HepG2 (cell line): ENCODE data around the gene ELOVL6. TPM values are rescaled to one million over a fixed set of nuclear protein-coding genes. Genes with fewer than 3 reads are reported as not detected.

Source experiments
- AGO1 ChIP-seq: fragments of 200-400 bp; formaldehyde crosslinking; IDR thresholded peaks from 2 replicates; pipeline ENCODE4 v1.6.1; 2017; ENCODE audit warnings: mild to moderate bottlenecking, low read depth, low read length, moderate library complexity; ENCODE audit not compliant: poor library complexity, severe bottlenecking
- ARNT ChIP-seq: fragments of 450-650 bp; IDR thresholded peaks from 2 replicates; pipeline ENCODE4 v1.6.1; 2017
- ATRX ChIP-seq: sonication (generic); formaldehyde crosslinking; IDR thresholded peaks from 2 replicates; pipeline ENCODE4 v1.4.0; 2020; ENCODE audit warnings: missing genetic modification reagents, borderline replicate concordance
- EP300 ChIP-seq, 3 experiments: sonication (generic) in 1 of 3; formaldehyde crosslinking in 1 of 3; IDR thresholded peaks; 2 replicates each; pipeline versions ENCODE4 v1.5.1 to v1.6.1; 2011 to 2020; ENCODE audit warnings: low read depth in 2 of 3, low read length in 2 of 3, borderline replicate concordance in 1 of 3, improper control_type of control experiment in 1 of 3, mild to moderate bottlenecking in 1 of 3, missing genetic modification reagents in 1 of 3, moderate library complexity in 1 of 3
- FOXA1 ChIP-seq, 2 experiments: fragments of 450-650 bp in 1 of 2; sonication (generic) in 1 of 2; formaldehyde crosslinking in 1 of 2; IDR thresholded peaks; 2 replicates each; pipeline versions ENCODE4 v1.4.0 to v1.6.1; 2016 to 2020; ENCODE audit warnings: missing genetic modification reagents in 1 of 2
- FOXJ3 ChIP-seq: sonication (generic); formaldehyde crosslinking; IDR thresholded peaks from 2 replicates; pipeline ENCODE4 v1.4.0; 2020; ENCODE audit warnings: missing genetic modification reagents, mild to moderate bottlenecking, borderline replicate concordance
- HNF4A ChIP-seq: sonication (generic); formaldehyde crosslinking; IDR thresholded peaks from 2 replicates; pipeline ENCODE4 v1.4.0; 2020; ENCODE audit warnings: missing genetic modification reagents
- IRF2 ChIP-seq: IDR thresholded peaks from 2 replicates; pipeline ENCODE4 v1.6.1; 2018; ENCODE audit warnings: missing genetic modification reagents, missing compliant biosample characterization
- MATR3 ChIP-seq: sonication (generic); formaldehyde crosslinking; IDR thresholded peaks from 2 replicates; pipeline ENCODE4 v1.4.0; 2020; ENCODE audit warnings: missing genetic modification reagents
- MXD4 ChIP-seq: IDR thresholded peaks from 2 replicates; pipeline ENCODE4 v1.6.1; 2016; ENCODE audit warnings: mild to moderate bottlenecking, missing biosample characterization, missing genetic modification reagents
- NKX3-1 ChIP-seq: sonication (generic); formaldehyde crosslinking; IDR thresholded peaks from 2 replicates; pipeline ENCODE4 v1.5.0; 2020; ENCODE audit warnings: missing genetic modification reagents
- PITX1 ChIP-seq: sonication (generic); formaldehyde crosslinking; IDR thresholded peaks from 2 replicates; pipeline ENCODE4 v1.5.1; 2020; ENCODE audit warnings: mild to moderate bottlenecking, missing genetic modification reagents
- POGZ ChIP-seq: sonication (generic); formaldehyde crosslinking; IDR thresholded peaks from 2 replicates; pipeline ENCODE4 v1.4.0; 2020; ENCODE audit warnings: mild to moderate bottlenecking, missing genetic modification reagents
- SIX1 ChIP-seq: sonication (generic); formaldehyde crosslinking; IDR thresholded peaks from 2 replicates; pipeline ENCODE4 v1.4.0; 2020; ENCODE audit warnings: missing genetic modification reagents, borderline replicate concordance
- SMARCE1 ChIP-seq: fragments of 450-650 bp; IDR thresholded peaks from 2 replicates; pipeline ENCODE4 v1.6.1; 2017; ENCODE audit warnings: borderline replicate concordance
- U2AF1 ChIP-seq: fragments of 200-400 bp; formaldehyde crosslinking; optimal IDR thresholded peaks from 2 replicates; pipeline ENCODE3; 2017; ENCODE audit warnings: mild to moderate bottlenecking, low read depth, low read length
- ZNF20 ChIP-seq: sonication (generic); formaldehyde crosslinking; IDR thresholded peaks from 2 replicates; pipeline ENCODE4 v1.4.0; 2020; ENCODE audit warnings: mild to moderate bottlenecking, moderate library complexity, missing genetic modification reagents
- ZNF264 ChIP-seq: sonication (generic); formaldehyde crosslinking; IDR thresholded peaks from 2 replicates; pipeline ENCODE4 v1.4.0; 2020; ENCODE audit warnings: missing genetic modification reagents
- ZNF331 ChIP-seq: sonication (generic); formaldehyde crosslinking; IDR thresholded peaks from 2 replicates; pipeline ENCODE4 v1.4.0; 2020; ENCODE audit warnings: missing genetic modification reagents
- ZNF496 ChIP-seq: sonication (generic); formaldehyde crosslinking; IDR thresholded peaks from 2 replicates; pipeline ENCODE4 v1.8.1; 2023; ENCODE audit warnings: mild to moderate bottlenecking, moderate library complexity, missing genetic modification reagents; ENCODE audit not compliant: insufficient replicate concordance
- ZNF546 ChIP-seq: sonication (generic); formaldehyde crosslinking; conservative IDR thresholded peaks from 2 replicates; pipeline ENCODE4 v1.8.1; 2023; ENCODE audit warnings: mild to moderate bottlenecking, missing genetic modification reagents
- ZNF75D ChIP-seq: sonication (generic); formaldehyde crosslinking; IDR thresholded peaks from 2 replicates; pipeline ENCODE4 v1.8.1; 2023; ENCODE audit warnings: missing genetic modification reagents, mild to moderate bottlenecking, borderline replicate concordance
- ZNF841 ChIP-seq: sonication (generic); formaldehyde crosslinking; IDR thresholded peaks from 2 replicates; pipeline ENCODE4 v1.8.1; 2023; ENCODE audit warnings: missing genetic modification reagents, borderline replicate concordance
- polyA plus RNA-seq, 8 experiments: library from polyadenylated mRNA; depleted of rRNA in 3 of 8; stranded (reverse) in 7 of 8; unstranded in 1 of 8; fragments of >200 nt; fragmentation: Illumina TruSeq in 4 of 8; extraction: Trizol in 4 of 8; gene quantifications; 2 replicates each; pipeline versions ENCODE4 v1.2.1 to v1.2.3, GENCODE V29; 2011 to 2016; ENCODE audit warnings: low read depth in 4 of 8, missing spikeins in 1 of 8, mixed read lengths in 1 of 8; ENCODE audit not compliant: insufficient read depth in 1 of 8
- total RNA-seq, 5 experiments: library from RNA; depleted of rRNA; stranded (reverse); fragments of >200 nt; fragmentation: Illumina TruSeq; extraction: Trizol; gene quantifications; 2 replicates each; pipeline ENCODE4 v1.2.3, GENCODE V29; 2016; ENCODE audit warnings: low read depth in 1 of 5
- TF ChIP-seq, protein P1 (sequence below): sonication (generic); formaldehyde crosslinking; IDR thresholded peaks from 2 replicates; pipeline ENCODE4 v1.5.0; 2020; ENCODE audit warnings: mild to moderate bottlenecking, missing genetic modification reagents
- TF ChIP-seq, protein P2 (sequence below): sonication (generic); formaldehyde crosslinking; IDR thresholded peaks from 2 replicates; pipeline ENCODE4 v1.5.1; 2020; ENCODE audit warnings: mild to moderate bottlenecking, missing genetic modification reagents, borderline replicate concordance
- TF ChIP-seq, protein P3 (sequence below): sonication (generic); formaldehyde crosslinking; IDR thresholded peaks from 2 replicates; pipeline ENCODE4 v1.8.0; 2022; ENCODE audit warnings: mild to moderate bottlenecking, missing genetic modification reagents; ENCODE audit not compliant: insufficient replicate concordance
- TF ChIP-seq, protein P4 (sequence below): sonication (generic); formaldehyde crosslinking; IDR thresholded peaks from 2 replicates; pipeline ENCODE4 v1.5.0; 2020; ENCODE audit warnings: mild to moderate bottlenecking, low read depth, missing genetic modification reagents, borderline replicate concordance

Gene ELOVL6
- total and polyA plus RNA-seq, 2 of the 13 experiments (the other 11 are each of a cell fraction or from before 2014, with no cell fraction given) = 14.1 to 23.2 TPM

DNA sequence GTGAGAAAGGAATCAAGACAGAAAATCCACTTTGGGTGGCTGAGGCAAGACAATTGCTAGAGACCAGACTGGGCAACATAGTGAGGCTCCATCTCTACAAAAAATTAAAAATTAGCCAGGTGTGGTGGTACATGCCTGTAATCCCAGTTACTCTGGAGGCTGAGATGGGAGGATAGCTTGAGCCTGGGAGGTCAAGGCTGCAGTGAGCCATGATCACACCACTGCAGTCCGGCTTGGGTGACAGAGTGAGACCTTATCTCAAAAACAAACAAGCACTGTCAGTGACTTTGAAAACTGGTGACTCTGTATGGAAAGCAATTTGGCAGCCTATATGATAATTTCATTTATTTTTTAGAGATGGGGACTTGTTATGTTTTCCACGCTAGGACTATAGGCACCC is 2.3 kb upstream of the ELOVL6 start (continued):
- TF ChIP-seq AGO1 (no peak), ZNF75D (CRISPR knock-in tag) (no peak), ZNF264 (CRISPR knock-in tag) (no peak), NKX3-1 (CRISPR knock-in tag) (no peak), MATR3 (CRISPR knock-in tag) (no peak), MXD4 (CRISPR knock-in tag) (no peak), POGZ (CRISPR knock-in tag) (peak; percentile 72), SMARCE1 (no peak), ZNF20 (CRISPR knock-in tag) (no peak), FOXA1 (IDR thresholded peaks at IDR 0.05) (no peak), FOXA1 (CRISPR knock-in tag; IDR thresholded peaks at IDR 0.05) (peak; percentile 67; the same call in 1 of the 2 replicates), SIX1 (no peak), ZNF841 (CRISPR knock-in tag) (no peak), ZNF496 (CRISPR knock-in tag) (no peak), EP300 (IDR thresholded peaks at IDR 0.05; ENCODE audit: low read depth in 2 of 2, low read length in 2 of 2) (peak in 1 of 2 experiments; percentile 31; a peak in 1 of 4 replicates), EP300 (CRISPR knock-in tag; IDR thresholded peaks at IDR 0.05; ENCODE audit: borderline replicate concordance) (no peak; the same call in 1 of the 2 replicates), ARNT (no peak), IRF2 (CRISPR knock-in tag) (0 out of 2 replicates have a peak, but pooled peaks have one; percentile 20), ZNF546 (no peak), HNF4A (CRISPR knock-in tag) (peak; percentile 17; the same call in 1 of the 2 replicates), FOXJ3 (CRISPR knock-in tag) (no peak), PITX1 (CRISPR knock-in tag) (0 out of 2 replicates have a peak, but pooled peaks have one; percentile 52), U2AF1 (no peak), ATRX (CRISPR knock-in tag) (no peak), ZNF331 (CRISPR knock-in tag) (no peak)
- TF ChIP-seq, protein P1, sequence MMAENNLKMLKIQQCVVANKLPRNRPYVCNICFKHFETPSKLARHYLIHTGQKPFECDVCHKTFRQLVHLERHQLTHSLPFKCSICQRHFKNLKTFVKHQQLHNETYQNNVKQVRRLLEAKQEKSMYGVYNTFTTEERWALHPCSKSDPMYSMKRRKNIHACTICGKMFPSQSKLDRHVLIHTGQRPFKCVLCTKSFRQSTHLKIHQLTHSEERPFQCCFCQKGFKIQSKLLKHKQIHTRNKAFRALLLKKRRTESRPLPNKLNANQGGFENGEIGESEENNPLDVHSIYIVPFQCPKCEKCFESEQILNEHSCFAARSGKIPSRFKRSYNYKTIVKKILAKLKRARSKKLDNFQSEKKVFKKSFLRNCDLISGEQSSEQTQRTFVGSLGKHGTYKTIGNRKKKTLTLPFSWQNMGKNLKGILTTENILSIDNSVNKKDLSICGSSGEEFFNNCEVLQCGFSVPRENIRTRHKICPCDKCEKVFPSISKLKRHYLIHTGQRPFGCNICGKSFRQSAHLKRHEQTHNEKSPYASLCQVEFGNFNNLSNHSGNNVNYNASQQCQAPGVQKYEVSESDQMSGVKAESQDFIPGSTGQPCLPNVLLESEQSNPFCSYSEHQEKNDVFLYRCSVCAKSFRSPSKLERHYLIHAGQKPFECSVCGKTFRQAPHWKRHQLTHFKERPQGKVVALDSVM (CRISPR knock-in tag) = peak; percentile 100
- TF ChIP-seq, protein P2, sequence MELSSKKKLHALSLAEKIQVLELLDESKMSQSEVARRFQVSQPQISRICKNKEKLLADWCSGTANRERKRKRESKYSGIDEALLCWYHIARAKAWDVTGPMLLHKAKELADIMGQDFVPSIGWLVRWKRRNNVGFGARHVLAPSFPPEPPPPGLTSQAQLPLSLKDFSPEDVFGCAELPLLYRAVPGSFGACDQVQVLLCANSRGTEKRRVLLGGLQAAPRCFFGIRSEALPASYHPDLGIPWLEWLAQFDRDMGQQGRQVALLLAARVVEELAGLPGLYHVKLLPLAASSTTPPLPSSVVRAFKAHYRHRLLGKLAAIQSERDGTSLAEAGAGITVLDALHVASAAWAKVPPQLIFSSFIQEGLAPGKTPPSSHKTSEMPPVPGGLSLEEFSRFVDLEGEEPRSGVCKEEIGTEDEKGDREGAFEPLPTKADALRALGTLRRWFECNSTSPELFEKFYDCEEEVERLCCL = no peak
- TF ChIP-seq, protein P3, sequence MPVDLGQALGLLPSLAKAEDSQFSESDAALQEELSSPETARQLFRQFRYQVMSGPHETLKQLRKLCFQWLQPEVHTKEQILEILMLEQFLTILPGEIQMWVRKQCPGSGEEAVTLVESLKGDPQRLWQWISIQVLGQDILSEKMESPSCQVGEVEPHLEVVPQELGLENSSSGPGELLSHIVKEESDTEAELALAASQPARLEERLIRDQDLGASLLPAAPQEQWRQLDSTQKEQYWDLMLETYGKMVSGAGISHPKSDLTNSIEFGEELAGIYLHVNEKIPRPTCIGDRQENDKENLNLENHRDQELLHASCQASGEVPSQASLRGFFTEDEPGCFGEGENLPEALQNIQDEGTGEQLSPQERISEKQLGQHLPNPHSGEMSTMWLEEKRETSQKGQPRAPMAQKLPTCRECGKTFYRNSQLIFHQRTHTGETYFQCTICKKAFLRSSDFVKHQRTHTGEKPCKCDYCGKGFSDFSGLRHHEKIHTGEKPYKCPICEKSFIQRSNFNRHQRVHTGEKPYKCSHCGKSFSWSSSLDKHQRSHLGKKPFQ (CRISPR knock-in tag) = peak; percentile 37
- TF ChIP-seq, protein P4, sequence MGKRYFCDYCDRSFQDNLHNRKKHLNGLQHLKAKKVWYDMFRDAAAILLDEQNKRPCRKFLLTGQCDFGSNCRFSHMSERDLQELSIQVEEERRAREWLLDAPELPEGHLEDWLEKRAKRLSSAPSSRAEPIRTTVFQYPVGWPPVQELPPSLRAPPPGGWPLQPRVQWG (CRISPR knock-in tag) = no peak
